K562 (cell line): ENCODE data around the gene RPL28. TPM values are rescaled to one million over a fixed set of nuclear protein-coding genes. Genes with fewer than 3 reads are reported as not detected.

ENCODE experiments used
- ATAC-seq: fragments of 200-7000 bp; cut with Tn5 transposase; 3 replicates; pipeline ENCODE4 v1.9.1; 2020; ENCODE audit warnings: moderate library complexity
- BruUV-seq: library from RNA; stranded (reverse); fragments of 400-500 nt; replicated peaks from 2 replicates; lab custom pipeline; 2021; lab: Mats Ljungman, UMichigan
- CTCF ChIA-PET: fragments of 300-600 bp; formaldehyde crosslinking; extraction: SDS; loops from one replicate; lab custom pipeline; 2021; ENCODE audit warnings: low intra/inter-chr PET ratio; lab: Yijun Ruan, JAX
- POLR2A ChIA-PET: fragments of 300-600, 350-650 bp; sonication (Branson Sonifier 250); formaldehyde crosslinking; extraction: SDS; loops from one replicate; lab custom pipeline; 2021; ENCODE audit warnings: antibody characterized with exemption, inconsistent platforms; lab: Yijun Ruan, JAX
- DNase-seq, 4 experiments: peaks; one replicate each; pipeline versions ENCODE4 v3.0.0 to v3.0.0-alpha.2; 2011 to 2018; ENCODE audit warnings: low spot score in 3 of 4, mixed read lengths in 3 of 4; ENCODE audit errors: extremely low read depth in 1 of 4
- FAIRE-seq: peaks from 2 replicates; lab custom pipeline; 2011; peaks lifted over from hg19 to GRCh38; lab: Jason Lieb, UNC
- H2AFZ ChIP-seq: 2 replicates; pipeline ENCODE4 v1.6.0; 2011; ENCODE audit warnings: low read depth, low read length, control low read depth, inconsistent platforms
- H3K27ac ChIP-seq: fragments of 200-600 bp; 3 replicates; pipeline ENCODE4 v1.8.0; 2011; ENCODE audit warnings: low read depth, mild to moderate bottlenecking, control low read depth, inconsistent platforms, low read length, moderate library complexity, mixed read lengths; ENCODE audit errors: extremely low read depth
- H3K27me3 ChIP-seq, 2 experiments: fragments of 300-600 bp in 1 of 2; 2 replicates in 1 of 2; 3 replicates in 1 of 2; pipeline versions ENCODE4 v1.6.0 to v1.8.0; 2011; ENCODE audit warnings: inconsistent platforms in 2 of 2, low read length in 2 of 2, mild to moderate bottlenecking in 1 of 2, mixed read lengths in 1 of 2, moderate library complexity in 1 of 2; ENCODE audit not compliant: control insufficient read depth in 2 of 2, insufficient read depth in 2 of 2
- H3K36me3 ChIP-seq: fragments of 300-600 bp; 3 replicates; pipeline ENCODE4 v1.8.0; 2011; ENCODE audit warnings: mild to moderate bottlenecking, low read length, inconsistent platforms; ENCODE audit not compliant: control insufficient read depth, insufficient read depth
- H3K4me1 ChIP-seq, 2 experiments: fragments of 200-600 bp in 1 of 2; replicated peaks in 1 of 2; 2 replicates in 1 of 2; 3 replicates in 1 of 2; pipeline versions ENCODE4 v1.5.1 to v1.8.0; 2011; ENCODE audit warnings: inconsistent platforms in 2 of 2, low read length in 2 of 2, mild to moderate bottlenecking in 1 of 2, mixed read lengths in 1 of 2, moderate library complexity in 1 of 2; ENCODE audit not compliant: control insufficient read depth in 2 of 2, insufficient read depth in 2 of 2
- H3K4me2 ChIP-seq: 2 replicates; pipeline ENCODE4 v1.6.1; 2011; ENCODE audit warnings: low read length, control low read depth, inconsistent platforms, mixed read lengths; ENCODE audit not compliant: insufficient read depth
- H3K4me3 ChIP-seq: fragments of 200-600 bp; sonication (generic), shearing (Covaris generic); 2 replicates; pipeline ENCODE4 v1.5.1; 2016; ENCODE audit warnings: control low read depth, inconsistent platforms
- H3K79me2 ChIP-seq: fragments of 200-600 bp; 3 replicates; pipeline ENCODE4 v1.8.0; 2011; ENCODE audit warnings: low read length, inconsistent platforms; ENCODE audit not compliant: control insufficient read depth, insufficient read depth
- H3K9ac ChIP-seq, 2 experiments: 2 replicates each; pipeline versions ENCODE4 v1.6.0 to v1.6.1; 2011; ENCODE audit warnings: low read depth in 2 of 2, low read length in 2 of 2, control low read depth in 1 of 2, inconsistent platforms in 1 of 2, mild to moderate bottlenecking in 1 of 2, mixed read lengths in 1 of 2; ENCODE audit not compliant: insufficient read depth in 1 of 2
- H3K9me1 ChIP-seq: one replicate; pipeline ENCODE4 v1.6.0; 2011; ENCODE audit warnings: inconsistent platforms, mild to moderate bottlenecking, low read length, moderate library complexity; ENCODE audit not compliant: control insufficient read depth, insufficient read depth
- H3K9me3 ChIP-seq: replicated peaks from 2 replicates; pipeline ENCODE4 v1.5.1; 2011; ENCODE audit warnings: low read depth, low read length, inconsistent platforms; ENCODE audit not compliant: control insufficient read depth, insufficient read depth
- H4K20me1 ChIP-seq: replicated peaks from 2 replicates; pipeline ENCODE4 v1.6.1; 2011; ENCODE audit warnings: low read length, inconsistent platforms, mixed read lengths; ENCODE audit not compliant: control insufficient read depth, insufficient read depth
- CBFB ChIP-seq: sonication (generic); formaldehyde crosslinking; IDR thresholded peaks from 2 replicates; pipeline ENCODE4 v1.4.0; 2020; ENCODE audit warnings: mild to moderate bottlenecking, missing genetic modification reagents
- CEBPG ChIP-seq, 3 experiments: fragments of 200-800 bp in 1 of 3; sonication (Bioruptor generic) in 1 of 3; sonication (generic) in 1 of 3; formaldehyde crosslinking in 1 of 3; IDR thresholded peaks in 2 of 3; conservative IDR thresholded peaks in 1 of 3; 2 replicates each; pipeline versions ENCODE4 v1.6.1 to v1.8.0; 2016 to 2022; ENCODE audit warnings: missing compliant biosample characterization in 2 of 3, missing genetic modification characterization in 2 of 3, mild to moderate bottlenecking in 1 of 3, missing genetic modification reagents in 1 of 3
- HDAC1 ChIP-seq, 2 experiments: fragments of 450-650 bp; IDR thresholded peaks; 2 replicates each; pipeline ENCODE4 v1.6.1; 2016 to 2017; ENCODE audit warnings: inconsistent platforms in 1 of 2, mild to moderate bottlenecking in 1 of 2, moderate library complexity in 1 of 2
- OTX1 ChIP-seq: fragments of 450-650 bp; formaldehyde crosslinking; IDR thresholded peaks from 2 replicates; pipeline ENCODE4 v1.4.0; 2022; ENCODE audit warnings: mild to moderate bottlenecking
- PCBP1 ChIP-seq: fragments of 200-400 bp; formaldehyde crosslinking; IDR thresholded peaks from 2 replicates; pipeline ENCODE4 v1.6.1; 2018; ENCODE audit warnings: mild to moderate bottlenecking, low read depth, low read length; ENCODE audit not compliant: poor library complexity, severe bottlenecking
- PHF21A ChIP-seq: fragments of 450-650 bp; IDR thresholded peaks from 2 replicates; pipeline ENCODE4 v1.6.1; 2017; ENCODE audit warnings: low read depth, borderline replicate concordance
- POLR2B ChIP-seq: fragments of 450-650 bp; IDR thresholded peaks from 2 replicates; pipeline ENCODE4 v1.6.1; 2018; ENCODE audit warnings: low read depth; ENCODE audit not compliant: partially characterized antibody
- POLR2G ChIP-seq: fragments of 200-400 bp; formaldehyde crosslinking; IDR thresholded peaks from 2 replicates; pipeline ENCODE4 v1.6.1; 2017; ENCODE audit warnings: low read depth, mild to moderate bottlenecking, antibody characterized with exemption, low read length, moderate library complexity
- PTBP1 ChIP-seq: fragments of 200-400 bp; formaldehyde crosslinking; IDR thresholded peaks from 2 replicates; pipeline ENCODE4 v1.6.1; 2017; ENCODE audit warnings: low read depth, low read length
- SUPT5H ChIP-seq: fragments of 450-650 bp; IDR thresholded peaks from 2 replicates; pipeline ENCODE4 v1.6.1; 2016
- ZBTB7A ChIP-seq: IDR thresholded peaks from 2 replicates; pipeline ENCODE4 v1.6.1; 2011; ENCODE audit warnings: low read depth, mild to moderate bottlenecking, low read length, moderate library complexity, borderline replicate concordance; ENCODE audit not compliant: control insufficient read depth
- ZFP1 ChIP-seq: fragments of 450-650 bp; formaldehyde crosslinking; IDR thresholded peaks from 2 replicates; pipeline ENCODE4 v1.4.0; 2020; ENCODE audit warnings: mild to moderate bottlenecking, mixed read lengths
- ZNF3 ChIP-seq: fragments of 250-450 bp; sonication (Bioruptor Pico); IDR thresholded peaks from 2 replicates; pipeline ENCODE4 v1.5.0; 2021; ENCODE audit warnings: mild to moderate bottlenecking, moderate library complexity
- WGBS: fragments of 100-300 bp; shearing (Covaris generic); methylation state at CpG from one replicate; pipeline ENCODE4 v1.1.6; 2016; ENCODE audit warnings: low coverage, mixed read lengths; ENCODE audit not compliant: insufficient coverage; ENCODE audit errors: missing lambda C conversion rate; 5-methylcytosine and 5-hydroxymethylcytosine counted together
- in situ Hi-C: fragments of 300-500 bp; cut with MboI; formaldehyde crosslinking; loops from 4 replicates; pipeline ENCODE4 v1.15.0; 2018; ENCODE audit warnings: inconsistent platforms, mixed read lengths
- intact Hi-C: fragments of 100-400 bp; cut with micrococcal nuclease; formaldehyde crosslinking; loops from 2 replicates; pipeline ENCODE4 v1.14.2; 2022
- polyA plus RNA-seq, 8 experiments: library from polyadenylated mRNA; depleted of rRNA in 4 of 8; stranded (reverse) in 5 of 8; unstranded in 3 of 8; fragments of >200 nt; fragmentation: Nextera tagmentation in 2 of 8; fragmentation: Illumina TruSeq in 1 of 8; extraction: Ambion mirVana in 2 of 8; extraction: Trizol in 1 of 8; gene quantifications; 2 replicates each; pipeline versions ENCODE4 v1.2.1 to v1.2.3, GENCODE V29; 2011 to 2014; ENCODE audit warnings: inconsistent platforms in 1 of 8, missing spikeins in 1 of 8
- total RNA-seq, 7 experiments: library from RNA; depleted of rRNA in 6 of 7; stranded (reverse); fragments of >200 nt in 6 of 7; fragmentation: Illumina TruSeq in 2 of 7; extraction: Trizol in 2 of 7; gene quantifications; 2 replicates each; pipeline versions ENCODE4 v1.2.1 to v1.2.3, GENCODE V29; 2011 to 2021; ENCODE audit warnings: low replicate concordance in 1 of 7
- TF ChIP-seq, protein P1 (sequence below), 2 experiments: IDR thresholded peaks in 1 of 2; conservative IDR thresholded peaks in 1 of 2; 2 replicates each; pipeline ENCODE4 v1.6.1; 2016; ENCODE audit warnings: low read depth in 2 of 2, mild to moderate bottlenecking in 1 of 2, missing compliant biosample characterization in 1 of 2, missing genetic modification characterization in 1 of 2, moderate library complexity in 1 of 2
- TF ChIP-seq, protein P2 (sequence below): fragments of 450-650 bp; IDR thresholded peaks from 2 replicates; pipeline ENCODE4 v1.6.1; 2016

The RPL28 gene
- total and polyA plus RNA-seq, 9 of the 15 experiments (the other 6 are each of a cell fraction or from before 2014, with no cell fraction given) = 124 to 3,106 (median 622) TPM

DNA sequence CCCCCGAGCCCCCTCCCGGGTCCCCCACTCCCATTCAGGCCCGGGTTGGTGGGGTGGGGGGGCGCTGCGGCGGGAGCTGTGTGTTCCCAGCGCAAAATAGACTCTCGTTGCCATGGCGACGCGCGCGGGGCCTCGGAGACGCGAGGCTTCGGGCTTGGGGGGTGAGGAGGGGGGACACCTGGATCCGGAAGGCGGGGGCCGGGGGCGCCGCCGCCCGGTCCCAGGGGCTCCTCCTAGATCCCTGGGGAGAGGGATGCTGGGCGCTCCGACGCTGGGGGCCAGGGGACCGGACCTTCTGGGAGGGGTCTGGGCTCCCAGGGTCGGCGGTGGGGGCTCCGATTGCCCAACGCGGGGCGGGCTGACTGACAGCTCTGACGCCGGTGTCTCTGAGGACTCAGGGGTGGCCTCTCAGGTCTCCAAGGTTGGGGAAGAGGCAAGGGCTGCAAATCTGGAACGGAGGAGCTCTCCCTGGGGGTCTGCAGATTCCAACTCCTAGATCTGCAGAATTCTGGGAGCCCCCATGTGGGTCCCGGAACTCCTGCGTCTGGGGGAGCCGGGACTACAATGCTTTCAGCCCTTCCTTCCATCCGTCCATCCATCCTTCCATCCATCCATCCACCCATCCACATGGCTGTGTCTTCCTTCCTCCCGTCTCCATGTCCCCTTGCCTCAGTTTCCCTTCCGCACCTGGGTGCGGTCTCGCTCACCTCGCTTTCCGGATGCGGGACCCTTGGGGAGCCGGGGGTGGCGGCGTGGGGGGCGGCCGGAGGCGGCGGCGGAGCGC is 66.4 kb downstream of the RPL28 start:
- CTCF ChIA-PET = interaction anchor here (1.1 kb wide), 1 partner anchor 52 kb away, joined by 6 read pairs; no protein-coding TSS in a partner anchor
- BruUV-seq = no TSS peak
- intact Hi-C loops = loop anchor here (5.0 kb wide), 1 partner anchor 65 kb away; the partner anchor contains the start of gene RPL28
- peak overlapping the region; percentile 28 for H3K4me3 ChIP-seq
- H3K27ac ChIP-seq = no peak overlapping the region
- DNase-seq (peak; percentile 27 to 64 (median 53)), ATAC-seq (no peak), FAIRE-seq (no peak)
- H3K36me3 ChIP-seq = peaks cover 29% of the 10 kb centered on the region; the same call in 2 of the 3 replicates
- H3K27me3 ChIP-seq = peaks cover 0 to 14% of the 10 kb centered on the region in 2 experiments; a peak in 4 of 5 replicates
- in situ Hi-C loops = no loop called here
- H2AFZ ChIP-seq = no peak overlapping the region
- 1% methylated on average over 29 of the region's 57 CpGs for WGBS
- peaks cover 2% of the 10 kb centered on the region; the same call in 1 of the 3 replicates for H3K79me2 ChIP-seq
- peak overlapping the region; percentile 53 for H3K4me2 ChIP-seq
- H3K9me3 ChIP-seq = no peaks in the 10 kb centered on the region
- peak overlapping the region in 1 of 2 experiments; percentile 15; a peak in 2 of 4 replicates for H3K9ac ChIP-seq
- no peaks in the 10 kb centered on the region for H3K9me1 ChIP-seq
- H3K4me1 ChIP-seq = peaks cover 3 to 75% of the 10 kb centered on the region in 2 experiments
- POLR2A ChIA-PET = interaction anchor here (0.6 to 2.0 kb wide), 7 partner anchors 8 to 362 kb away, joined by 3 to 7 read pairs (median 4); partner anchors contain the start of genes FIZ1 and ISOC2
- no peaks in the 10 kb centered on the region; the same call in 1 of the 2 replicates for H4K20me1 ChIP-seq
- TF ChIP-seq CBFB (CRISPR knock-in tag) = no peak
- TF ChIP-seq, protein P1, sequence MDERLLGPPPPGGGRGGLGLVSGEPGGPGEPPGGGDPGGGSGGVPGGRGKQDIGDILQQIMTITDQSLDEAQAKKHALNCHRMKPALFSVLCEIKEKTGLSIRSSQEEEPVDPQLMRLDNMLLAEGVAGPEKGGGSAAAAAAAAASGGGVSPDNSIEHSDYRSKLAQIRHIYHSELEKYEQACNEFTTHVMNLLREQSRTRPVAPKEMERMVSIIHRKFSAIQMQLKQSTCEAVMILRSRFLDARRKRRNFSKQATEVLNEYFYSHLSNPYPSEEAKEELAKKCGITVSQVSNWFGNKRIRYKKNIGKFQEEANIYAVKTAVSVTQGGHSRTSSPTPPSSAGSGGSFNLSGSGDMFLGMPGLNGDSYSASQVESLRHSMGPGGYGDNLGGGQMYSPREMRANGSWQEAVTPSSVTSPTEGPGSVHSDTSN (CRISPR knock-in tag; IDR thresholded peaks at IDR 0.05; ENCODE audit: low read depth) = no peak
- TF ChIP-seq, protein P1 (tag; conservative IDR thresholded peaks at IDR 0.05; ENCODE audit: low read depth) = 0 out of 2 replicates have a peak, but pooled peaks have one; percentile 7
- TF ChIP-seq ZFP1 (CRISPR knock-in tag) = no peak
- TF ChIP-seq PTBP1 = 0 out of 2 replicates have a peak, but pooled peaks have one; percentile 25
- TF ChIP-seq, protein P2, sequence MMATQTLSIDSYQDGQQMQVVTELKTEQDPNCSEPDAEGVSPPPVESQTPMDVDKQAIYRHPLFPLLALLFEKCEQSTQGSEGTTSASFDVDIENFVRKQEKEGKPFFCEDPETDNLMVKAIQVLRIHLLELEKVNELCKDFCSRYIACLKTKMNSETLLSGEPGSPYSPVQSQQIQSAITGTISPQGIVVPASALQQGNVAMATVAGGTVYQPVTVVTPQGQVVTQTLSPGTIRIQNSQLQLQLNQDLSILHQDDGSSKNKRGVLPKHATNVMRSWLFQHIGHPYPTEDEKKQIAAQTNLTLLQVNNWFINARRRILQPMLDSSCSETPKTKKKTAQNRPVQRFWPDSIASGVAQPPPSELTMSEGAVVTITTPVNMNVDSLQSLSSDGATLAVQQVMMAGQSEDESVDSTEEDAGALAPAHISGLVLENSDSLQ = peak; percentile 74
- TF ChIP-seq CEBPG (CRISPR knock-in tag; IDR thresholded peaks at IDR 0.05) = peak; percentile 66
- TF ChIP-seq CEBPG (tag; conservative IDR thresholded peaks at IDR 0.05 in 1 of 2, IDR thresholded peaks at IDR 0.05 in 1 of 2) = no peak
- TF ChIP-seq ZNF3 (CRISPR knock-in tag) = no peak
- TF ChIP-seq POLR2B = peak; percentile 20
- peak; percentile 85 for TF ChIP-seq ZBTB7A
- TF ChIP-seq PHF21A = no peak
- peak in 1 of 2 experiments; percentile 45; a peak in 1 of 4 replicates for TF ChIP-seq HDAC1 (IDR thresholded peaks at IDR 0.05)
- peak; percentile 16 for TF ChIP-seq PCBP1
- TF ChIP-seq OTX1 = no peak
- peak; percentile 42; the same call in 1 of the 2 replicates for TF ChIP-seq SUPT5H
- TF ChIP-seq POLR2G = peak; percentile 82
